GM21526 (cell line): ENCODE data around the gene AMPH.
"Not testable (repeated sequence)": the region's sequence is repeated elsewhere in the genome, so short reads cannot be mapped to it uniquely, and the experiment has no call there.

ENCODE experiments used
- ATAC-seq: cut with Tn5 transposase; IDR thresholded peaks from one replicate; pipeline ENCODE4 v1.9.1; 2021; ENCODE audit warnings: moderate library complexity; ENCODE audit not compliant: unreplicated experiment, low FRiP score

AMPH gene

DNA sequence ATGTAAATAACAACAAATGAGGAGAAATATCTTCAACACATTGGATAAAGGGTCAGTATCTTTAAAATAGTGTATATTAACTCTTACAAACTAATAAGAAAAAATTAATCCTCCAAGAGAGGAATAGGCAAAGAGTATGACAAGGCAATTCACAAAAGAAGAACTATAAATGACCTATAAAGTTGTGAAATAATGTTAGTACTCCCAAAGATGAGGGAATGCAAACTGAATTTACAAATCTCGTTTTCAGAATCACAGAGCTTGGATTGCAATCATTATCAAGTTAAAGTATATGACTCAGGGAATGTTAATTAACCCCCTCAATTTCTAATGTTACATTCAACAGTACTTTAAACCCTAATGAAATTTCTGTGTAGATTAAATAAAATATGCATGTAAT, 270.4 kb downstream of the AMPH start:
- ATAC-seq: no peak

- peak; percentile 83 for ATAC-seq
Observed at GRCh38 chr7:38359071-38359601, 272.0 kb downstream of the AMPH start.

DNA sequence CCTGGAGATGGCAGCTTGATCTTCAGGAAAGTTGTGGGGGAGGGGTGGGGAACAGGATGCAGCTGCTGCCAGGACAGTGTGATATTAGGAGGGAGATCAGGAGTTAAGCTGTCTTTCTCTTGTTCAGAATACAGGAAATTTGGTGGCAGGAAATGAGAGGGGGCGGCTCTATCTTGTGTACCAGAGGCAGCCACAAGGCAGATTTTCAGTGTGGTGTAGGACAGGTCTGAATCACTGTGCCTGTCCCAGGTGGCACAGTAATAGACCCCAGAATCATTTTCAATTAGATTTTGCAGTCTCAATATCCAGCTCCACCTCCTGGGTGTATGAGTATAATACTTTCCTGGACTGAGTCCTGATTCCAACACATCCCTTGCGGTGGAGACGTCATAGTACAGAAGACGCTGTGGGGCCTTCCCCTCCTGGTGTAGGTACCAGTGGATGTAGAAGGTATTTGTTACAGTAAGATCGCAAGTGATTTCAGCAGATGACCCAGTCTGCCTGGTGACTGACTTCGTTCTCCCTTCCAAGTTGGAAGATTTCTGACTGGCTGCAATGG, 272.8 kb downstream of the AMPH start:
- ATAC-seq: not testable (repeated sequence)

DNA sequence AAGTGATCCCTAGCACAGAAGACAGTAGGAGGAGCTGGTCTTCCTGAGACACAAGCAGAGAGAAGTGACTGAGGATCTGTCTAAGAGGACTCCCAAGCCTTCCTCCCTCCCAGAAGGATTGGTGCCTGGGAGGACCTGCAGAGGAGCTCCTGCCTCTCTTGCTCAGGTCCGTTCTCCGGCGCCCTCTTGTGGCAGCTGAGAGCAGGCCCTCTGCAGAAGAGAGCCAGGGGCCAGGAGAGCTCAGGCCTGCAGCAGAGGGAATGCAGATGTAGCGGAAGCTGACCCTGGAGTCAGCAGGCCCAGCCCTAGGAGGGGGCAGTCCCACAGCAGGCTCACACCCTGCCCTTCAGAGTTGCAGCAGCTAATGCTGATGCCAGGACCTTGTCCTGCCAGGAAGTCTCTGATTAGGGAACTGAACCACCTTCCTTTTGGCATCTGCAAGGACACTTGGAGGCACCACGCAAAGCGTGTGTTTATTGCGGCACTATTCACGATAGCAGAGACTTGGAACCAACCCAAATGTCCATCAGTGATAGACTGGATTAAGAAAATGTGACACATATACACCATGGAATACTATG, 276.8 kb downstream of the AMPH start:
- not testable (repeated sequence) for ATAC-seq

- not testable (repeated sequence) for ATAC-seq
Observed at GRCh38 chr7:38353431-38353881, 277.7 kb downstream of the AMPH start.

DNA sequence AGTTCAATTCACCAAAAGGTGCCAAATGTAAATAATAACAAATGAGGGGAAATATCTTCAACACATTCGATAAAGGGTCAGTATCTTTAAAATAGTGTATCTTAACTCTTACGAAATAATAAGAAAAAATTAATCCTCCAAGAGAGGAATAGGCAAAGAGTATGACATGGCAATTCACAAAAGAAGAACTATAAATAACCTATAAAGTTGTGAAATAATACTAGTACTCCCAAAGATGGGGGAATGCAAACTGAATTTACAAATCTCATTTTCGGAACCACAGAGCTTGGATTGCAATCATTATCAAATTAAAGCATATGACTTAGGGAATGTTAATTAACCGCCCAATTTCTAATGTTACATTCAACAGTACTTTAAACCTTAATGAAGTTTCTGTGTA, 279.6 kb downstream of the AMPH start:
- no peak for ATAC-seq

DNA sequence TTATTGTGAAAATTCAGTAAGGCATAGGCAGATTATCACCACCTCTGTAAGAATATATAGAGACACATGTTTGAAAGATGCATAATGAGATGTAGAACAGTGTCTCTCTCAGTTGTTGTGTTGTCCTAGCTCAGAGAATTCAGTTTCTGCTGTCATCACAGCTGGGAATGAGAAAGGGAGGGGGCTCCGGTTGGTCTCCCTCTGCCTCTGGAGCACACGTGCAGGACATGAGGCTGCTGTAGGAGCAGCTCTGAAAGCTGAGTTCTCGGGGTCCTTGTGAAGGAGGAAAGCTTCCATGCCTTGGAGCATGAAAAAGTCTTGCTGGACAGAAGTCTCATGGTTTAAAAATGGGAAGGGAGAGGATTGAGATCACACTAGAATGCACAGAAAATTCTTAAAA, 280.4 kb downstream of the AMPH start:
- ATAC-seq: not testable (repeated sequence)

GRCh38 chr7:38349869-38350583, 281.1 kb downstream of the AMPH start:
- peak; percentile 77 for ATAC-seq

DNA sequence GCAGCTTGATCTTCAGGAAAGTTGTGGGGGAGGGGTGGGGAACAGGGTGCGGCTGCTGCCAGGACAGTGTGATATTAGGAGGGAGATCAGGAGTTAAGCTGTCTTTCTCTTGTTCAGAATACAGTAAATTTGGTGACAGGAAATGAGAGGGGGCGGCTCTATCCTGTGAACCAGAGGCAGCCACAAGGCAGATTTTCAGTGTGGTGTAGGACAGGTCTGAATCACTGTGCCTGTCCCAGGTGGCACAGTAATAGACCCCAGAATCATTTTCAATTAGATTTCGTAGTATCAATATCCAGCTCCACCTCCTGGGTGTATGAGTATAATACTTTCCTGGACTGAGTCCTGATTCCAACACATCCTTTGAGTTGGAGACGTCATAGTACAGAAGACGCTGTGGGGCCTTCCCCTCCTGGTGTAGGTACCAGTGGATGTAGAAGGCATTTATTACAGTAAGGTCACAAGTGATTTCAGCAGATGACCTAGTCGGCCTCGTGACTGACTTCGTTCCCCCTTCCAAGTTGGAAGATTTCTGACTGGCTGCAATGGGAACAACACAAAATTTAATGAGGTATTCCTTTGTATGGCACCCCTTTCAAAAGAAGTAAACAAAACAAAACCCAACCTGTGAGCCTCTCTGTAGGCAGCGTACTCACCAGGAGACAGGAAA, 281.9 kb downstream of the AMPH start:
- ATAC-seq: peak; percentile 34

DNA sequence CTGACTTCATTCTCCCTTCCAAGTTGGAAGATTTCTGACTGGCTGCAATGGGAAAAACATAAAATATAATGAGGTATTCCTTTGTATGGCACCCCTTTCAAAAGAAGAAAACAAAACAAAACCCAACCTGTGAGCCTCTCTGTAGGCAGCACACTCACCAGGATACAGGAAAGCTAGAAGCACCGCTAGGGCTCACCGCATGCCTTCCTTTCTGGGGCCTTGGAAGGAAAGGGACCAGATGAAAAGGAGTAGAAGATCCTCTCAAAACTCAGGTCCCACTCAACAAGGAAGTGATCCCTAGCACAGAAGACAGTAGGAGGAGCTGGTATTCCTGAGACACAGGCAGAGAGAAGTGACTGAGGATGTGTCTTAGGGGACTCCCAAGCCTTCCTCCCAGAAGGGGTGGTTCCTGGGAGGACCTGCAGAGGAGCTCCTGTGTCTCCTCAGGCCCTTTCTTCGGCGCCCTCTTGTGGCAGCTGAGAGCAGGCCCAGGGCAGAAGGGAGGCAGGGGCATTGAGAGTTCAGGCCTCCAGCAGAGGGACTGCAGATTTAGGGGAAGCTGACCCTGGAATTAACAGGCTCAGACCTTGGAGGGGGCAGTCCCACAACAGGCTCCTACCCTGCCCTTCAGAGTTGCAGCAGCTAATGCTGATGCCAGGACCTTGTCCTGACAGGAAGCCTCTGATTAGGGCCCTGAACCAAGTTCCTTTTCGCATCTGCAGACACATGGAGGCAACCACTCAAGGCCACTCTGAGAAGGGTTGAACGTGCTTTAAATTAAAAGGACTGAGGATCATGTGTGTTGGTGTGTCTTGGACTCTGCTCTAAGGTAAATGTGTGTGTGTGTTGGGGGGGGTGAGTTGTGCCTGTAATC, 285.6 kb downstream of the AMPH start:
- ATAC-seq: peak; percentile 53

DNA sequence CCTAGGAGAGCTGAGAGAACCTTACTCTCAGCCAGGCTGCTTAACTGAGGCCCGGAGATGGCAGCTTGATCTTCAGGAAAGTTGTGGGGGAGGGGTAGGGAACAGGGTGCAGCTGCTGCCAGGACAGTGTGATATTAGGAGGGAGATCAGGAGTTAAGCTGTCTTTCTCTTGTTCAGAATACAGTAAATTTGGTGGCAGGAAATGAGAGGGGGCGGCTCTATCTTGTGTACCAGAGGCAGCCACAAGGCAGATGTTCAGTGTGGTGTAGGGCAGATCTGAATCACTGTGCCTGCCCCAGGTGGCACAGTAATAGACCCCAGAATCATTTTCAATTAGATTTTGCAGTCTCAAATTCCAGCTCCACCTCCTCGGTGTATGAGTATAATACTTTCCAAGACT, 286.4 kb downstream of the AMPH start:
- ATAC-seq: peak; percentile 40

- ATAC-seq: not testable (repeated sequence)
Observed at GRCh38 chr7:38342135-38342534, 289.0 kb downstream of the AMPH start.

DNA sequence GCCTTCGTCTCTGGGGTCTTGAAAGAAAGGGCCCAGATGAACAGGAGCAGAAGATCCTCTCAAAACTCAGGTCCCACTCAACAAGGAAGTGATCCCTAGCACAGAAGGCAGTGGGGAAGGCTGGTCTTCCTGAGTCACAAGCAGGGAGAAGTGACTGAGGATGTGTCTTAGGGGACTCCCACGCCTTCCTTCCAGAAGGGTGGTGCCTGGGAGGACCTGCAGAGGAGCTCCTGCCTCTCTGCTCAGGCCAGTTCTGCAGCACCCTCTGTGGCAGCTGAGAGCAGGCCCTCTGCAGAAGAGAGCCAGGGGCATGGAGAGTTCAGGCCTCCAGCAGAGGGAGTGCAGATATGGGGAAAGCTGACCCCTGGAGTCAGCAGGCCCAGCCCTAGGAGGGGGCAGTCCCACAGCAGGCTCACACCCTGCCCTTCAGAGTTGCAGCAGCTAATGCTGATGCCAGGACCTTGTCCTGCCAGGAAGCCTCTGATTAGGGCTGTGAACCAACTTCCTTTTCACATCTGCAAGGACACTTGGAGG, 289.9 kb downstream of the AMPH start:
- ATAC-seq: not testable (repeated sequence)

DNA sequence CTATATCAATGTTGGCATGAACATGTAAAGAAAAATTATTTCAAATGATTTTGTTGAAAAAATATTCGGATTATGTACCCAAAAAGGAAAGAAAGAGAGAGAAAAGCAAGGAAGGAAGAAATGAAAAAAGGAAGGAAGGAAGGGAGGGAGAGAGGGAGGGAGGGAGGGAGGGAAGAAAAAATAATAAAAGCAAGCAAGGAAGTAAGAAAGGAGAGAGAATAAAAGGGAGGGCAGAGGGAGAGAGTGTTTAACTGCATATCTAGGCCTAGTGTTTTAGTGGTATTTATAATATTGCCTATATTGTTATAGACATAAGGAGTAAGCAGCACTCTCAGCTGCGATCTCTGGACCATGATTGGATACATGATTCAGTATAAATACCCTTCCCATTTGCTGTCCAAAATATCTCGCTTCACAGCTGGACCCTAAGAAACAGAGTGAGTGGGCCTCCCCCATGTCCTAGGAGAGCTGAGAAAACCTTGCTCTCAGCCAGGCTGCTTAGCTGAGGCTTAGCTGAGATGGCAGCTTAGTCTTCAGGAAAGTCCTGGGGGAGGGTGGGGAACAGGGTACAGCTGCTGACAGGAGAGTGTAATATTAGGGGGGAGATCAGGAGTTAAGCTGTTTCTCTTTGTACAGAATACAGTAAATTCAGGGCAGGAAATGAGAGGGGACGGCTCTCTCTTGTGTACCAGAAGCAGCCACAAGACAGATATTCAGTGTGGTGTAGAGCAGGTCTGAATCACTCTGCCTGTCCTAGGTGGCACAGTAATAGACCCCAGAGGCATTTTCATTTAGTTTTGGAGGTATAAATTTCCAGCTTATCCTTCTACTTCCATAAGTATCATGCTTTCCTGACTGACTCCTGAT, 291.0 kb downstream of the AMPH start:
- no peak for ATAC-seq

- ATAC-seq: not testable (repeated sequence)
Observed at GRCh38 chr7:38336148-38336515, 295.0 kb downstream of the AMPH start.

DNA sequence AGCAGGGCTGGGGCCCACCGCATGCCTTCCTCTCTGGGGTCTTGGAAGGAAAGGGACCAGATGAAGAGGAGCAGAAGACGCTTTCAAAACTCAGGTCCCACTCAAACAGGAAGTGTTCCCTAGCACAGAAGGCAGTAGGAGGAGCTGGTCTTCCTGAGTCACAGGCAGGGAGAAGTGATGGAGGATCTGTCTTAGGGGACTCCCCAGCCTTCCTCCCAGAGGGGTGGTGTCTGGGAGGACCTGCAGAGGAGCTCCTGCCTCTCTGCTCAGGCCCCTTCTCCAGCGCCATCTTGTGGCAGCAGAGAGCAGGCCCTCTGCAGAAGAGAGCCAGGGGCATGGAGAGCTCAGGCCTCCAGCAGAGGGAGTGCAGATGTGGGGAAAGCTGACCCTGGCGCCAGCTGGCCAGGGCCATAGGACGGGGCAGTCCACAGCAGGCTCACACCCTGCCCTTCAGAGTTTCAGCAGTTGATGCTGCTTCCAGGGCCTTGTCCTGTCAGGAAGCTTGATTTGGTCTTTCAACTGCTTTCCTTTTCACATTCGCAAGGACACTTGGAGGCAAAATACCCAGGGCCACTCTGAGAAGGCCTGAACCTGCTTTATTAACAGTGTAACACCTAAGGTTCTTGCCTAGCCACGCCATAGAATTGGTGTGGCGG, 295.6 kb downstream of the AMPH start:
- ATAC-seq: peak; percentile 93

GRCh38 chr7:38335128-38335491, 296.1 kb downstream of the AMPH start:
- ATAC-seq: peak; percentile 10

DNA sequence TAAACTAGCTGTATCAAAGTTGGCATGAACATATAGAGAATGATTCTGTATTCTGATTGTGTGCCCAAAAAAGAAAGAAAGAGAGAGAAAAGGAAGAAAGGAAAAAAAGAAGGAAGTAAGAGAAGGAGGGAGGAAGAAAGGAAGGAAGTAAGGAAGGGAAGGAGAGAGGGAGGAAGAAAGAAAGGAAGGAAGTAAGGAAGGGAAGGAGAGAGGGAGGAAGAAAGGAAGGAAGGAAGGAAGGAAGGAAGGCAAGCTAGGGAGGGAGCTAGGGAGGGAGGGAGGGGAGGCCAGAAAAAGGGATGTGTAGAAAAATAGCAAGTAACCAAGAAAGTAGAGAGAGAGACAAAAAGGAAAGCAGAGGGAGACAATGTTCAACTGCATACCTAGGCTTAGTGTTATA, 297.0 kb downstream of the AMPH start:
- ATAC-seq: no peak
